RPMI8226 (cell line): ENCODE results near the gene PREX1.

ENCODE experiments used
- DNase-seq: peaks from one replicate; pipeline ENCODE4 v3.0.0-alpha.2; 2015

Gene PREX1

DNA sequence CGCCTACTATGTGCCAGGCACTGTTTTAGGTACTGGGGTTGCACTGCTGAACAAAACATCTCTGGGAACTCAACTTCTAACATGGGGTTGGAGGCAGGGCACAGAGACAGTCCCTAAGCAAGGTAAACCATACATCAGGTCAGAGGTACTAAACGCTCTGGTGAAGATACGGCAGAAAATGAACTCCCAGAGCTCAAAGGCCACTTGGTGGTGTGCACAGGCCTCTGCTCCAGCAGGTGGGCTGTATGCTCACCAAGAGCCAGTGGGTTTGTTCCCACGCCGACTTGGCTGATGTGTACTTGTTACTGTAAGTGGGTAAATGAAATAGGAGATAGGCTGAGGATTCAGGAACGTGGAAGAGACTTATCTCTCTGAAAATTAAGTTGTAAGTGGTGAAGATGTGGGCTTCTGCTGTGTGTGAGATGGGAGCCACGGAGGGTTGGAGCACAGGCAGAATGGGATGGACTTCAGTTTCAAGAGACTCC, 133.4 kb downstream of the PREX1 start:
- DNase-seq: no peak

DNA sequence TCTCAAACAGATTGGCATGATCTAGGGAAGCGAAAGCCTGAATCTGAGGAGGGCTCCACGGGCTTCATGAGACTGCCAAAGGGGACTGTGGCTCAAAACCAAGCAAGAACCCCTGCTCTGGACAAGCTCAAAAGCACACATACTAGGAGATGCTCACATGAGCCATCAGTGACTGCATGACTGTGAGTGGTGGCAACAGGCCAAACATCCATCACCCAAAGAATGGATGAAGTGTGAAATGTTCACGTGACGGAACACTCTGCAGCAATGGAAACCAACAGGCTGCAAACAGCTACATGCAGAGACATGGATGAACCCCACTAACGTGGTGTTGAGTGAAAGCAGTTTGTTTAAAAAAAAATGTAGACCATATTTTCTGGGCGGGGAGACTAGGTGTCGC, 136.3 kb downstream of the PREX1 start:
- DNase-seq: no peak

DNA sequence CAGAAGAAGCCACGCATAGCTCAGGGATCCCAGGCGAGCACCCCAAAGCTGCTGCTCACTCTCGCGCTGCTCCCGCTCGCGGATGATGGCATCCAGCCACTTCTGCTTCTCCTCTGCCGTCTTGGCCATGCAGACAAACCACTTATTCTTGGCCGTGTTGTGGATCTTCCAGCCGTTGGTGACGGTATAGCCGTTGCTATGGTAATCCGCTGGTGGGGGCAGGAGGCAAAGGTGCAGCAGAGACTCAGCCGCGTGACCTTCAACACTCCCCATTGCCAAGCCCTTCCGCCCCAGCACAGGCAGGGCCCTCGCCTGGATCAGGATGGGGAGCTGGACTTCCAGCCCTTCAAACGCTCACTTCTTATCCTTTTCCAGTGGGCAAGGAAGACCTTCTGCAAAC, 136.9 kb downstream of the PREX1 start:
- no peak for DNase-seq

DNA sequence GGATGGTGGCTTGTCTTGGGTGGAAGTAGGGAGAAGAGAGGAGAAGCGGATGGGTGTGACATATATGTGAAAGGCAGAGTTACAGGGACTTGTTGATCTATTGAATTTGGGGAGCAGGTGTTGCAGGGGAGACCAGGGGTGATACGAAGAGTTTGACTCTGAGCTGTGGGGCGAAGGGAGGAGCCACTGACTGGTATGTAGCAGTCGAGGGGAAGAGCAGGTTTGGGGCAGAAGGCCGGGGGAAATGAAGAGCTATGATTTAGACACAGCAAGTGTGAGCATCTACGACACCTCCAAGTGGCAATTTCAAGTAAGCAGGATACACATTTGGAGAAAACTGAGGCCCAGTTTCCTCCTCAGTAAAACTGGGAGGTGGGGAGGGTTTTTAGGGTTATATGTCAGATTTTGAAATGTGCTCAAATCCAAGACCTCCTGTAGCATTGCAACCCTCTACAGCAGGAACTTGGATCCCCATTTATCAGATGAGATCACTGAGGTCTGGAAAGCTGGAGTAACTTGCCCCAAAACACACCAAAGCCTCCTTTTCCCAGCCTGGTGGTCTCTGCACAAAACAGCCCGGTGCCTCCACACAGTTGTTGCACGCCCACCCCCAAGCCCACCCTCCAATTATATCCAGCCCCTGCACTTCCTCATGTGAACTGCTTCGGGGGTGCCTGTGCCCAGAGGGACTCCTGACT, 137.8 kb downstream of the PREX1 start:
- DNase-seq: no peak

DNA sequence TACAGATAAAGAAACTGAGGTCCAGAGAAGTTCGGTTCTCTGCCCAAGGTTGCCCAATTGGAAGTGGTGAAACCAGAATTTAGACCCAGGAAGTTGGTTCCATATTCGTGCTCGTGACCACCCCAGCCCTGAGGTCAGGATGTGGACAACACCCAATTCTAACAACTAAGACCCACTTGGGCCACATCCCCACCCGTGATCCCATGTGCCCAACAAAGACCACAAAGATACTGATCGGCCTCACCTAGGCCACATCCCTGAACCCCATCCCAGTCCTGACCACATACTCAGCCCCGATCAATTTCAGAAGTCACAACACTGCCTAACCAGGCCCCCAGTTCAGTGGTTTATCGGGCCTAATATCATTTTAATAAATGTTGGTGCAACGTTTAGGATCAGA, 138.4 kb downstream of the PREX1 start:
- no peak for DNase-seq

DNA sequence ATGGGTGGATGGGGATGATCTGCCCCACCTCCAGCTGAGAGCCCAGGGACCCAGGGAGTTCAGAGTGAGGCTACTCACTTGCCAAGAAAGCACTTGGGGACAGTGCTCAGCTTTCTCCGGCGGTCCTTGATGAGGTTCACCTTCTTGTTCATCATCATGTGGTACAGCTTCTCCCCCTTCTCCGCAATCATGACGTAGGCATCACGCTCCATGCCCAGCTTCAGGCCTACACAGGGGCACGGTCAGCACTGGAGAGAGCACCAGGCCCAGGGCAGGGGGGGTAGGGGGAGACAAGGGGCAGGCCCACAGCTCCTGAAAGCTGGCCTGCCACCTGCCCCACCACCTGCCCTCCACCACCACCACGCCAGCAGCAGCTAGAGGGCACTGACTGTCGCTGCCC, 139.2 kb downstream of the PREX1 start:
- no peak for DNase-seq

DNA sequence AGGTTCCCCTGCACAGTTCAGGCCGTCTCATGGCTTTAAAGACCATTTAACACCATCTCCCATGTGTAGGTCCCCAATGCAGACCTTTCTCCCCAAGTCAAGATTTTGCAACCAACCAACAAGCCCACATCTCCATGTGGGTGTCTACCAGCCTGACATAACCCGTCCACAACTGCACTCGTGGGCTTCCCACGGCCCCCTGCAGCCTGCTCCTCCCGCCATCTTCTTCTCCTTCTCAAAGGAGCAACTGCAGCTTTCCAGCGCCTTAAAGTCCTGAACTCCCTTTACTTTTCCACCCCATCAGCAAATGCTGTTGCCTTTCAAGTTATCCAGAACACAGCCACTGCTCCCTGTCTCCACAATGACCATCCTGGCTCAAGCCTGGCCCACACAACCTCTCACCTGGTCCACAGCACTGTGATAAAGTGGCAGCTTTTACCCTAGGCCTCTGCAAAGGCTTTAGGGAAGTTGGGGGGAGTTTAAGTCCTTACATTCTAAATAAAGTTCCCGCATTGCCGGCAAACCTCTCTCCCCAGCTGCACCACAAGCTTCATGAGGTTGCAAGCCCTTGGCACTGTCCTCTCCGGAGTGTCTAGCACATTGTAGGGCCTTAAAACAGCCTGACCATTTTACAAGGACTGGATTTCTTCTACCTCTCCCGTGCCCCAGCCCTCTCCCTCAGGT, 140.5 kb downstream of the PREX1 start:
- no peak for DNase-seq

DNA sequence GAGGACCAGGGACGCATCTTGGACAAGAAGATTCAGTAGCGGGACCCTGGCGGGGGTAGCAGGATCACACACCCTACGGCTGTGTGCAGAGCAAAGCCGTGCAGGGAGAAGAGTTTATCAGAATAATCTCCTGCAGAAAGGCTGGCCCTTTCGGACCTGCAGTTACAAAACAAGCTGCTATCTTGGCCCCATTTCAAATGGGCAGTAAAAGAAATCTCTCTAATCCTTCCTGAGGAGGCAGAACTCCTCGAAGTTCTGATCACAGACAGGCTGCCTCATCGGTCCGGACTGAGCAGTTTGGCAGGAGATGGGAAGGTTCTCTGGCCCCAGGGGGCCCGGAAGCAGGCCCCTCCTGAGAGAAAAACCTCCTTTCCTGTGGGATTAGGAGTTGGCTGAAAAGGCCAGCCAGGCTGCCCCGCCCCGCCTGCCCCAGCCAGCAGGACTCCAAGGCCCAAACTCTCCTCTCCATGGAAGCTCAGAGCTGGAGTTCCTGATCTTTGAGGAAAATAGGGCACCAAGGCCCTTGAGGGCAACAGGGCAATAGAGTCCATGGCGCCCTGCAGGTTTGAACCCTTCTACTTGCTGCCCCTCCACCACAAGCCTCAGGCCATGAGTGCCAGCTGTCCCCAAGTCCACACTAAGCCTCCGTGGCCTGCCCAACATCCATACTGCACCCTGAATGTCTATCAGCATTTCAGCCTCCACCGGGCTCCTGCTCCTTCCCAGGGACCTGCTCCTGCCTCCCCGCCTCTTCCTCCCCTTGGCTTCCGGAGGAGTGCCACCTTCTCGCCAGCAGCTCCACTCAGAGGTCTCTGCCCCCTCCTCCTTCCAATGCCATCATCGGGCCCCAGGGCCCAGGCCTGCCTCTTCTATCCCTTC, 141.3 kb downstream of the PREX1 start:
- DNase-seq: no peak

DNA sequence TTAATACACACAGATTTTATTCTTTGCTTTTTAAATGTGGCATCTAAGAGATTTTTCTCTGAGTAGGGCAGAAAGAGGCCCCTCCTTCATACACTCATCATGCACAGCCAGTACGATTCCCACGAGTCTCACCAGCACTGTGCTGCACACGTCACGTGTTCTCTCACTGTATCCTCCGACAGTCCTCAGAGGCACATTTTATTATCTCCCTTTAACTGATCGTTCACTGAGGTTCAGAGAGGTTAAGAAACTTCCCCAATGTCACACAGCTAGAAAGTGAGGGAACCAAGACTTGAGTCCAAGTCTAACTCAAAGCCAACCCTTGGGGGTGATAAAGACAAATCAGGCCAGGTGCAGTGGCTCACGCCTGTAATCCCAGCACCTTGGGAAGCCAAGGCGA, 142.5 kb downstream of the PREX1 start:
- DNase-seq: no peak

DNA sequence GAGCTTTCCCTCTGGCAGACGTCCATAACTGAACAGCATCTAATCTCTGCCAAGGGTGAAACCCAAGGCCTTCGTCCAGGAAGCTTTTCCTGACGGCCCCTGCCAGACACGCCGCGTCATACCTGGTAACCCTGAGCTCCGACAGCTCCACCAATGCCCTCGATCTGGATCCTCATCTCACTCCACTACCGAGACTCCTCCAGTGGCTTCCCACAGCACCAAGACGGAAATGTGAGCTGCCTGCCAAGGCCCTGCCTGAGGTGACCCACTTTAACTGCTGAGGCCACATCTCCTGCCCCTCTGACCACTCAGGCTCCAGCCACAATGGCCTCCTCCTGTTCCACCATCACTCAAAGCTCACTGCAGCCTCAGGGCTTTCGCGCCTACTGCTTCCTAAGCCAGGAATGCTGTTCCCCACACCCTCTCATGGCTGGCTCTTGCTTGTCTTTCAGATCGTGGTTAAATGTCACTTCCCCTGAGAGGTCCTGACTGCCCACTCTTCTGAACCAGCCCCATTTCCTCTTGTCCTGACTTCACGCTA, 143.2 kb downstream of the PREX1 start:
- no peak for DNase-seq

DNA sequence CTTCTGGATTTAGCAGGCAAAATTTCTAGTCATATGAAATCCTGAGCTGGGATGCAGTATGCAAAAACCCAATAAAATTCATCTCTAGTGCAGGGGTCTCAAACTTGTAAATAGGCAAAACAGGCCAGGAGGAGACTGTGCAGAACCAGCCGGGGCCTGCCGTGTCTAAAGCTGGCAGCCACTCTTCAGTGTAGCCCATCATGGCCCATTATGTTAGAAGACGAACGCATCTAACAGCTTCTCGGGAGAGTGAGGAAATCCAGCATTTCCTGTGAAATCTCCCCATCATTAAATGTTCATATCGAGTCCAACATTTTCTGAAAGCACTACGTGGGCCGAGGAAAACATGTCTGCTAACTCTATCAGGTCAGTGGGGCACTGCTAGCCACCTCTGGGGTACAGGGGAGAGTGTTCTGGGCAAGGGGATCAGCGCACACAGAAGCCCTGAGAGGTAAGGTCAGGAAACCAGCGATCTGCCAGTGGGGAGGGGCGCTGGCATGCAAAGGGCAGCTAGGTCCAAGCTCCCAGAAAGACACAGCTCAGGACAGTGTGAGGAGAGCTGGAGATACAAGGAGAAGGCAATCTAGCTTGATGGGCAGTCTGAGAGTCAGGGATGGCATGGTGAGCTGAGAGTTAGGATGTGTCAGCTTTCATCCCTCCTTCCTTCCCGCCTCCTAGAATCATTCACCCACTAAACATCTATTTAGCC, 144.2 kb downstream of the PREX1 start:
- DNase-seq: no peak

DNA sequence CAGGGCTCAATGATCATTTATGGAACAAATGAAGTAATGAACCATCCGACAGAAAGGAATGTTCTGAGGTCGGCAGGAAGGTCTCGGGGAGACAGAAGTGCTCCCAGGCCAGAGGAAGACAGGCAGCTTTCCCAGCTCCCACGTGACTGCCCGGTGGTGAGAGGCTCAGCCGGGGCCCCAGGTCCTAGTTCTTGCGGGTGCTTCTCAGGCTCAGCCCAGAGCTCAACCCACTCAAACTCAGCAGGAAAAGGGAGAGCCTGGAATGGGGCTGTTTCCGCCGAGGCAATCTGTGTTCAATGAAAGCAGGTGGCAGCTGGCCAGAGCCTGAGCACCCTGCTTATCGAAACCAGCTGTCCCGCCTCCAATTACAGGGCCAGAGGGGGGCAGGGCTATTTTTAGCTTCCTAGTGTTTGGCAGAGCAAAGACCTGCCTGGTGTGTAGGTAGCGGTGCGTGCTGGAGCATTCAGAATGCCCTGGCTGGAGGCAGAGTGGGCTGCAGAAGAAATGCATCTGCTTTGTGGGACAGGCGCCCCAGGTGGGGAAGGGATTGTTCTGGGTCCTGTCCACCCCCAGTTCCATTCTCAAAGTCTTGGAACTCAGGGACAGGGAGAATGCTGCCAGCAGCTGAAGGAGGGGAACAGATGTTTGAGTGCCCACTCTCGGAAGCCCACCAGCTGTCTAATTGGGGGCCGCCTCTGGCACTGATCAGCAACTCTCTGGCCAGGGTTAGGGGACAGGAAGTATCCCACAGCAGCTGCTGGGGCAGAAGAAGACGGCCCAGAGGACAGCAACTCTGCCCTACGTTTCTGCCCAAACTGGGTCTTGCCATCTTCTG, 145.1 kb downstream of the PREX1 start:
- peak; percentile 96 for DNase-seq

DNA sequence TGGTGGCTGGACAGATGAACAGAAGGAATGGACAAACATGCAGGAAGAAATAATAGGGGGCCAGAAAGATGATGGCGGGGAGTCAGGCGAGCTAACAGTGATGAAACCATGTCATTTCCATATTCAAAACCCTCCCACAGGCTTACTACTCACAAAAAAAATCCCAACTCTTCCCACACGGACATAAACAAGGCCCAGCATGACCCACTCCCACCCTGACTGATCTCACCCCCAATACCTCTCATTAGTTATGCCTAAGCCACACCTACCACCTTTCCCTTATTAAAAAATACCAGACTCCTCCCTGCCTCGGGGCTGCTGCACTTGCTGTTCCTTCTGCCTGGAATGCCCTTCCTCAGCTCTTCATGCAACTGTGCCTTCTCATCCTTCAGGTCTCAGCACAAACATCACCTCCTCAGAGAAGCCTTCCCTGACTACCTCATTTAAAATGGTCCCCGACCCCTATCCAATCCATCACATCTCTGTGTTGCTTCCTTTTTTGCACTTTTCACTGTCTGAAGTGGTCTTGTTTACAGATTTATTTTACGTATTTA, 145.8 kb downstream of the PREX1 start:
- no peak for DNase-seq

DNA sequence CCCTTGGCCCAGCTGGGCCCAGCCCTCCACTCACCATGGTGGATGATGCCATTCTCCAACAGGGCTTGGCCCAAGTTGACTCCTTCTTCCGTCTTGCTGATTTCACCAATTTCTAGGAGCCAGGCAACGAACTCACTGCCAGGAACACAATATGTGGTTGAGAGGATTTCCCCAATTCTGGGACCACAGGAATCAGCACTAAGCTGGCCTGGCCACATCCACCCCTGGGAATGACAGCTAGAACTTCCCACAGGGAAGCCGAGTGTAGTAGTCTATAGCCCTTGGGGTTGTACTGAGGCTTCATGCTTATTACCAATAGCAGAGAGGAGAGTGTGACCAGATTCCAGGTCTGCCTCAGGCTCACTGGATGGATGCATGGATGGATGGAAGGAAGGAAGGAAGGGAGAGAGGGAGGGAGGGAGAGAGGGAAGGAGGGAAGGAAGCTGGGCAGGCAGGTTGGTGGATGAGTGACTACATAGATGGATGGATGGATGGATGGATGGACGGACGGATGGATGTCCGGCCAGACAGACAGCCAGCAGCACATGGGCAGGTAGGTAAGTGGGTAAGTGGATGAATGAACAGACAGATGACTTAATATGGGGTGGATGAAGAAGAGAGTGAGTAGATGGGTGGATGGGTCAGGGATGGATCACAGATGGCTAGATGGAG, 146.5 kb downstream of the PREX1 start:
- no peak for DNase-seq

DNA sequence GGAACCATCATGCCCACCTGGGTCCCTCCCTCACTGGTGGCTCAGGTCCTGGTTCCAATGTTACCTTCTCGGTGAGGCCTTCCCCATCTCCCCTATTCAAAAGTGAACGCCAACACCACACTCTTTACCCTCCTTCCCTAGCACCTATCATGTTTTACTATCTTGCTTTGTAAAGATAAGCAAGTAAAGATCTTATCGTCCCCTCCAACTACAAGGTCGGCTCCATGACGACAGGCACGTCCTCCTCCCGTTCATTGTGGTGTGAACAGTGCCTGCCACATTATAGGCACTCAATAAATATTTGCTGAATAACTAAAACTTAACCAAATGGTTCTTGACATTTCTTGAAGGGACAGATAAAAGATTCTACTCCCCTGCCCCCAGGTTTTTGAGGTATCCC, 147.1 kb downstream of the PREX1 start:
- DNase-seq: no peak

DNA sequence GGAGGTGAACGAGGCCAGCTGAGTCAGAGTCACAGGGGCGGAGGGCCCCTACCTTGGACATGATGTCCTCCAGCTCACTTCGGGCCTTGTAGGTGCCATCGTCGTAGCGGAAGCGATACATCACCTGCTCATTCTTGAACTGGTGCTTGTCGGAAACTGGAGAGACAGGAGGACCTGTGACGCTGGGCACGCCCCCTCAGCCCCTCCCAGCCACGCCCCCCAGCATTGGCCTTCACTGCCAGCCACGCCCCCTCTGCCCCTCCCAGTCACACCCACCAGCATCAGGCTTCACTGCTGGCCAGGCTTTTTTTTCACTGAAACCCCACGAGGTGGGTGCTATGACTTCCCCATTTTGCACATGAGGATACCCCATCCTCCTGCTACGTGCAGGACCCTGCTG, 148.2 kb downstream of the PREX1 start:
- peak; percentile 14 for DNase-seq

DNA sequence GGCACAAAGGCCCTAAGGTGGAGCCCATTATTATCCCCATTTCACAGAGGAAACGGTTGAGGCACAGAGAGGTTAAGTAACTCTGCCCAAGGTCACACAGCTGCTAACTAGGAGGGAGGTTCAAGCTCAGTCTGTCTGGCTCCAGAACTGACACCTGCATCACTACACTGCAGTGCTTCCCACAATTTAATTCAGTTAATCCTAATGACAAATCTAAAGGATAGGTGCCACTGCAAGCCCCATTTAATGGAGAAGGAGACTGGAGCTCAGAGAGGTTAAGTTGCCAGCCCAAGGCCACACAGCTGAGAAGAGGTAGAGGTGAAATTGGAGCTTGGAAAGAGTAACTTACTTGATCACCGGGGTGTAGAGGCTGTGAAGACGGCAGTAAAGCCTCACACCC, 148.8 kb downstream of the PREX1 start:
- no peak for DNase-seq

DNA sequence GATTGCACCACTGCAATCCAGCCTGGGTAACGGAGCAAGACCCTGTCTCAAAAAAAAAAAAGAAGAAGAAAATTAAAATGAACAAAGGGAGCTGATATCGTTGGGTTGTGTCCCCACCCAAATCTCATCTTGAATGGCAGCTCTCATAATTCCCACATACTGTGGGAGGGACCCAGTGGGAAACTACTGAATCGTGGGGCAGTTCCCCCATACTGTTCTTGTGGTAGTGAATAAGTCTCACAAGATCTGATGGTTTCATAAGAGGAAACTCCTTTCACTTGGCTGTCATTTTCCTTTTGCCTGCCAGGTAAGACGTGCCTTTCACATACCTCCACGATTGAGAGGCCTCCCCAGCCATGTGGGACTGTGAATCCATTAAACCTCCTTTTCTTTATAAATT, 149.4 kb downstream of the PREX1 start:
- no peak for DNase-seq

DNA sequence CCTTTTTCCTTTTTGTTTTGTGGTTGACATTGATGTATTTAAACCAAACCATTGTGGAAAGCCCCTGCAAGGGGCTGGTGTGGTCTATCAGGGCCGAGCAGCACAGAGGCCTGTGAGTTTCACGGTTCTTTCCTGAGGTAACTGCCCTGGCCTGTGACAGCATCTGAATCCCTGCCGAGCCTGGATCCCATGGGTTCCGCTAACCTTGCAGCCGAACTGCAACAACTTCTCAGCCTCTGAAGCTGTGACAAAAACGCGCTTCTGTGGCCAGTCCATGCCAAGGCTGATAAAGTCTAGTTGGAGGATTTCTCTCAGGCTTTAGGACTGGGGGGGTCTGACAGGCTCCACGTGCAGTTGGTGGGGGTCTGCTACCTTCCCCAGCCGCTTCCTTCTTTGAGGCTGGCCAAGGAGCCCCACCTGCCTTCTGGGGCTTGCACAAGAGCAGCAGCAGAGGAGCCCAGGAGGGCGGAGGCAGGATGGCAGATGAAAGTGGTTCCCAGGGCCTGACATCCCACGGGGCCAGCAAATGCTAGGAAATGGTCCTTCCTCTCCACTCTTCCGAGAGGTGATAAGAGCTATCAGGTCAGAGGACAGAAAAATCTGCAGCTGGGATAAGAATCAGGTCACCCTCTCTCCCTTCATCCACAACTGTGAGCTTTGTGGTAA, 150.9 kb downstream of the PREX1 start:
- no peak for DNase-seq

DNA sequence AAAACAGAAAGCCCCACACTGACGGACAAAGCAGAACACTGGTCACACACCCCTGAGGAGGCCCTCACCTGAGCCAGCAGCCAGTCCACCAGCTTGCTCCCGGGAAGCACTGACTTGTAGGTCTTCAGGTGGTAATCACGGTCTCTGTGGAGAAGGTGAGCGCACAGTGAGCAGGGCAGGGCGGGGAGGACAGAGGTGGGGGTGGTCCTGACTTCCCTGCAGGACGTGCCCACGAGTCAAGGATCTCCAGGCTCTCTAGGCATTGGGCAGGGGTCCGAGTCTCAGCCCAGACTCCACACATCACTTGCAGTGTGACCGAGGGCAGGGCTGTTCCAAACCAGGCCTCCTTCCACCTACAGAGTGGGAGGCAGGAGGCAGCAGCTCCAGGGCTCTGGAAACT, 151.7 kb downstream of the PREX1 start:
- DNase-seq: no peak
